Body of pancreas (tissue), 4 donors: ENCODE measurements around the gene ADCY9. TPM values are rescaled to one million over a fixed set of nuclear protein-coding genes. Genes with fewer than 3 reads are reported as not detected.

ENCODE experiments used
- ATAC-seq: fragments of 150-250 bp; one replicate; pipeline ENCODE4 v1.9.1; 2016
- DNase-seq, 4 donors: peaks; one replicate each; pipeline ENCODE4 v3.0.0-alpha.2; 2019
- H3K27ac ChIP-seq, 4 donors: fragments of 200-600 bp; sonication (generic); 1 replicate in 3 of 4; 2 replicates in 1 of 4; pipeline versions ENCODE4 v1.5.1 to v1.6.1; 2016 to 2019; ENCODE audit warnings: mild to moderate bottlenecking in 1 of 4, mixed read lengths in 1 of 4, moderate library complexity in 1 of 4
- H3K27me3 ChIP-seq, 2 donors: fragments of 200-600 bp; sonication (generic); one replicate each; pipeline ENCODE4 v1.6.0; 2016; ENCODE audit warnings: mild to moderate bottlenecking in 1 of 2
- H3K36me3 ChIP-seq, 2 donors: fragments of 200-600 bp; sonication (generic); replicated peaks in 1 of 2; 2 replicates each; pipeline ENCODE4 v1.5.1; 2016; ENCODE audit warnings: low read depth in 2 of 2; ENCODE audit not compliant: insufficient read depth in 1 of 2
- H3K4me1 ChIP-seq: fragments of 200-600 bp; sonication (generic); one replicate; pipeline ENCODE4 v1.6.0; 2016
- H3K4me3 ChIP-seq, 2 donors: fragments of 200-600 bp; sonication (generic); 1 replicate in 1 of 2; 2 replicates in 1 of 2; pipeline ENCODE4 v1.5.1; 2016 to 2019
- H3K9me3 ChIP-seq, 3 donors: fragments of 200-600 bp; sonication (generic); 1 replicate in 2 of 3; 2 replicates in 1 of 3; pipeline ENCODE4 v1.5.1; 2016
- POLR2A ChIP-seq, 3 donors: fragments of 450-650 bp; IDR thresholded peaks; one replicate each; pipeline ENCODE4 v1.6.1; 2016; ENCODE audit warnings: antibody characterized with exemption in 3 of 3, mild to moderate bottlenecking in 2 of 3
- WGBS, 2 donors: methylation state at CpG; one replicate each; pipeline ENCODE4 v1.1.5; 2017; 5-methylcytosine and 5-hydroxymethylcytosine counted together
- intact Hi-C: fragments of 100-400 bp; cut with DNase I; formaldehyde crosslinking; loops from one replicate; pipeline ENCODE4 v1.15.1; 2023
- total RNA-seq, 2 donors: library from RNA; depleted of rRNA; stranded (reverse); fragments of >200 nt; gene quantifications; one replicate each; pipeline ENCODE4 v1.1.0, GENCODE V29; 2016
- TF ChIP-seq, protein P1 (sequence below), 7 experiments: fragments of 450-650 bp in 4 of 7; fragments of 200-600 bp in 3 of 7; sonication (generic) in 3 of 7; IDR thresholded peaks; one replicate each; pipeline ENCODE4 v1.5.1; 2016 to 2019; ENCODE audit warnings: antibody characterized with exemption in 7 of 7

Gene ADCY9
- total RNA-seq, 2 donors from 2014 or later: 22.4 to 29.1 TPM

DNA sequence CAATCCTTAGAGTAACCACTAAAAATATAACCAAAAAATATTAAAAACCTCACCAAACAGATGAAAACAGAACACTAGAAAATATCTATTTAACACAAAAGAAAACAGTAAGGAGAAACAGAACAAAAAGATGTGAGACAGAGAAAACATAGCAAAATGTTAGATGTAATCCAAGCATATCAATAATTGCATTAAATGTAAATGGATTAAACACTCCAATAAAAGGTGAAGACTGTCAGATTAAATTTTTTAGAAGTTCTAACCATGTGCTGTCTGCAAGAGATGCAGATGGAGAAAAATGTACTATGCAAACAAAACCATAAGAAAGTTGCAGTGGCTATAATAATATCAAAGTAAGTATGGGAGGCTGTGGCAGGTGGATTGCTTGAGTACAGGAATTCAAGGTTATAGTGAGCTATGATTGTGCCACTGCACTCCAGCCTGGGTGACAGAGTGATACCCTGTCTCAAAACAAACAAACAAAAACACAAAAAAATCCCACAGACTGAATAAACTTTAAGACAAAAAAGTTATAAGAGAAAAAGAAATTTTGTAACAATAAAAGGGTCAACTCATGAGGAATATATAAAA is 53.9 kb downstream of the ADCY9 start:
- TF ChIP-seq, protein P1, sequence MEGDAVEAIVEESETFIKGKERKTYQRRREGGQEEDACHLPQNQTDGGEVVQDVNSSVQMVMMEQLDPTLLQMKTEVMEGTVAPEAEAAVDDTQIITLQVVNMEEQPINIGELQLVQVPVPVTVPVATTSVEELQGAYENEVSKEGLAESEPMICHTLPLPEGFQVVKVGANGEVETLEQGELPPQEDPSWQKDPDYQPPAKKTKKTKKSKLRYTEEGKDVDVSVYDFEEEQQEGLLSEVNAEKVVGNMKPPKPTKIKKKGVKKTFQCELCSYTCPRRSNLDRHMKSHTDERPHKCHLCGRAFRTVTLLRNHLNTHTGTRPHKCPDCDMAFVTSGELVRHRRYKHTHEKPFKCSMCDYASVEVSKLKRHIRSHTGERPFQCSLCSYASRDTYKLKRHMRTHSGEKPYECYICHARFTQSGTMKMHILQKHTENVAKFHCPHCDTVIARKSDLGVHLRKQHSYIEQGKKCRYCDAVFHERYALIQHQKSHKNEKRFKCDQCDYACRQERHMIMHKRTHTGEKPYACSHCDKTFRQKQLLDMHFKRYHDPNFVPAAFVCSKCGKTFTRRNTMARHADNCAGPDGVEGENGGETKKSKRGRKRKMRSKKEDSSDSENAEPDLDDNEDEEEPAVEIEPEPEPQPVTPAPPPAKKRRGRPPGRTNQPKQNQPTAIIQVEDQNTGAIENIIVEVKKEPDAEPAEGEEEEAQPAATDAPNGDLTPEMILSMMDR (IDR thresholded peaks at IDR 0.05): no peak
- TF ChIP-seq POLR2A (IDR thresholded peaks at IDR 0.05): no peak
- H3K9me3 ChIP-seq: peaks cover 0 to 5% (median 0%) of the 10 kb centered on the region in 3 donors
- ATAC-seq (no peak), DNase-seq (no peak)
- no peak overlapping the region for H3K27ac ChIP-seq
- H3K36me3 ChIP-seq: no peaks in the 10 kb centered on the region
- intact Hi-C loops: no loop called here
- H3K4me3 ChIP-seq: no peak overlapping the region
- H3K27me3 ChIP-seq: no peaks in the 10 kb centered on the region
- no peaks in the 10 kb centered on the region for H3K4me1 ChIP-seq

DNA sequence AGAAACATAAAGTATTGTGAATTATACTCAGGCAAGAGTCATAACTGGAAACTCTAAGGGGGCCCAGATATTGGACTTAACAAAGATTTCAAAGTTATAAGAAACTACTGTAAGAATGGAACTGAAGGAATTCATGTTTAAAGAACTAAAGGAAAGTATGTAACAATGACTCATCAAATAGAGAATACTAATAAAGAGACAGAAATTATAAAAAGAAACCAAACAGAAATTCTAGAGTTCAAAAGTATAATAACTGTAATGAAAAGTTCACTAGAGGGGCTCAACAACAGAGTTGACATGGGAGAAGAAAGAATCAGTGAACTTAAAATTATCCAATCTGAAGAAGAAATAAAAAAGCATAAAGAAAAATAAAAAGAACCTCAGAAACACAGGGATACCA is 55.4 kb downstream of the ADCY9 start:
- peaks cover 0 to 5% (median 0%) of the 10 kb centered on the region in 3 donors for H3K9me3 ChIP-seq
- no peak for DNase-seq
- no peaks in the 10 kb centered on the region for H3K4me1 ChIP-seq
- intact Hi-C loops: no loop called here
- no peaks in the 10 kb centered on the region for H3K27me3 ChIP-seq
- H3K4me3 ChIP-seq: no peak overlapping the region
- H3K27ac ChIP-seq: no peak overlapping the region
- TF ChIP-seq POLR2A (IDR thresholded peaks at IDR 0.05): no peak
- TF ChIP-seq, protein P1 (IDR thresholded peaks at IDR 0.05): no peak
- H3K36me3 ChIP-seq: no peaks in the 10 kb centered on the region
- ATAC-seq: no peak

DNA sequence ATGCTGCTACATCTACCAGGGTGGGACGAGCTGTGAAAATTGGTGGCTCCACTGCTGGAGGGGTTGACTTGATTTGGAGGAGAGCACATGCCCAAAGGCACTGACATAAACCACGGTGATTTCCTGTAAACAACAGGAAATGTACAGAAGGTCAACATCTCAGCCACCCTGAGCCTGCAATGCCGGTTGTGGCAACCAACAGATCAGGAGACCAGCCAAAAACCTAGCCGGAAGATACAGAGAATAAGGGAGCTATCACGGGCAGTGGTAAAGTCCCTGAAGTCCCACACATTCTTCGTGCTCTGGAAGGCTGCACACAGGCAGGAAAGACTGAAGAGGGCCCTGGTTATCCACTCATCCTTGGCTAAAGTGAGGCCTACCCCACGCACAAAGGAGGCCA is 56.2 kb downstream of the ADCY9 start:
- H3K27ac ChIP-seq: no peak overlapping the region
- H3K36me3 ChIP-seq: no peaks in the 10 kb centered on the region
- ATAC-seq: no peak
- H3K4me1 ChIP-seq: no peaks in the 10 kb centered on the region
- intact Hi-C loops: no loop called here
- DNase-seq: no peak
- H3K4me3 ChIP-seq: no peak overlapping the region
- TF ChIP-seq POLR2A (IDR thresholded peaks at IDR 0.05): no peak
- TF ChIP-seq, protein P1 (IDR thresholded peaks at IDR 0.05): no peak
- no peaks in the 10 kb centered on the region for H3K27me3 ChIP-seq
- peaks cover 0 to 5% (median 0%) of the 10 kb centered on the region in 3 donors for H3K9me3 ChIP-seq
- 73 to 87% methylated on average over 7 of the region's 7 CpGs for WGBS, 2 donors

DNA sequence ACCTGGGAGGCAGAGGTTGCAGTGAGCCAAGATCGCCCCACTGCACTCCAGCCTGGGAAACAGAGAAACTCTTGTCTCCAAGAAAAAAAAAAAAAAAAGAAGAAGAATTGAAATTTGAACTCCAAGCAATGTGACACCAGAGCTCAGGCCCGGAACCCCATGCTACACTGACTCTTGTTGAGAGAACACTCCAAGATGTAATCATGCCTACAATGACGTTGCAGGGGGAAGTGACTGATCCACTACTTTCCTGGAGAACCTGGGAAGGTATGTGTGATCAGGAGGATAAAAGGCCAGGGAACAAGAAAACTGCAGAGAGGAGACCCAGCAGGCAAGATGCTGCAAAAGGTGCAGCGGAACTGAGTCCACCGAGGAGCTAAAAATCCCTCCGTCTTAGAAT is 57.9 kb downstream of the ADCY9 start:
- ATAC-seq: no peak
- Histone ChIP-seq H3K27me3 (no peaks in the 10 kb centered on the region), H3K36me3 (no peaks in the 10 kb centered on the region), H3K4me3 (no peak overlapping the region), H3K9me3 (peaks cover 0 to under 1% (median 0%) of the 10 kb centered on the region in 3 donors), H3K27ac (no peak overlapping the region), H3K4me1 (peaks cover 14% of the 10 kb centered on the region)
- DNase-seq: no peak
- TF ChIP-seq POLR2A (IDR thresholded peaks at IDR 0.05): no peak
- TF ChIP-seq, protein P1 (IDR thresholded peaks at IDR 0.05): no peak
- 88 to 89% methylated on average over 6 of the region's 6 CpGs for WGBS, 2 donors
- intact Hi-C loops: no loop called here

DNA sequence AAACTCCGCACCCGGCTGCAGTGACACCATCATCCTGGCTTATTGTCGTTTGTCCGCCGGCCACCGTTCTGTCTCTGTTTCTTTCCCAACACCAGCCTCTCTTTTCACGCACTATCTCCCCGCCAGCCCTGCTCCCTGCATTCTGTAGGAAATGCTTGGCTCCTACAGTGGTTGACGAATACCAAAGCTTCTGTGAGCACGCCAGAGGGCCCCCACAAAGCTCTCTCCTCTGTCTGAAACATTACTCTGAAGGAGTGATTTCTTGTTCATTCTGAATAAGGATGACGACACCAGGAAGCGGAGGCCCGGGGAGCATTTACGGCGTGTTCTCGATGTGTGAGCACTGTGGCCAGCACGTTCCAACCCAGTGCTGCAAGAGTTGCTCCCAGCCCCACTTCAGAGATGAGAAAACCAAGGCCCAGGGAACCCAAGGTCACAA is 58.8 kb downstream of the ADCY9 start:
- intact Hi-C loops: no loop called here
- Histone ChIP-seq H3K9me3 (no peaks in the 10 kb centered on the region), H3K36me3 (no peaks in the 10 kb centered on the region), H3K27me3 (no peaks in the 10 kb centered on the region), H3K27ac (no peak overlapping the region), H3K4me3 (no peak overlapping the region), H3K4me1 (peaks cover 23% of the 10 kb centered on the region)
- TF ChIP-seq, protein P1 (IDR thresholded peaks at IDR 0.05): no peak
- TF ChIP-seq POLR2A (IDR thresholded peaks at IDR 0.05): no peak
- DNase-seq (no peak), ATAC-seq (no peak)
- 85% methylated on average over 17 of the region's 17 CpGs for WGBS, 2 donors
